ENCODE measurements around the gene PCNX2.
A peak's percentile ranks its signal among the peaks of the same experiment; 100 is the strongest.

The PCNX2 gene

DNA sequence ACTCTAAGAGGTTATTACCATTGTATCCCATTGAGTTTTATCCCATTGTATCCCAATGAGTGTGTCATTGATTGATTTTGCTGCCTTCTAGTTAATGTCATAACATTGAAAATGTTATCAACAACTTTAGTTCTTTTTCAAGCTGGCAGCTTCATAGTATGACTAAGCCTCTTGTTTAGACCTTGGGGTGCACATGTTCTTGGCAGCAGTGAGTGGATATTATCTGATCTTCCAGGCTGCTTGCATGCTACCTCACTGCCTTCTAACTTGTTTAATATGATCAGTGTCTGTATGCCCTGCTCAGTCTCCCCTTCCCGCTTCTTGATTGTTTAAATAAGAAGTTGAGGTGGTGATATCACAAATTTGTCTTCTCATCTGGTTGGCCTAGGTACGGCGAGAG, 320.6 kb downstream of the PCNX2 start (continued):
- TF ChIP-seq, protein P1, sequence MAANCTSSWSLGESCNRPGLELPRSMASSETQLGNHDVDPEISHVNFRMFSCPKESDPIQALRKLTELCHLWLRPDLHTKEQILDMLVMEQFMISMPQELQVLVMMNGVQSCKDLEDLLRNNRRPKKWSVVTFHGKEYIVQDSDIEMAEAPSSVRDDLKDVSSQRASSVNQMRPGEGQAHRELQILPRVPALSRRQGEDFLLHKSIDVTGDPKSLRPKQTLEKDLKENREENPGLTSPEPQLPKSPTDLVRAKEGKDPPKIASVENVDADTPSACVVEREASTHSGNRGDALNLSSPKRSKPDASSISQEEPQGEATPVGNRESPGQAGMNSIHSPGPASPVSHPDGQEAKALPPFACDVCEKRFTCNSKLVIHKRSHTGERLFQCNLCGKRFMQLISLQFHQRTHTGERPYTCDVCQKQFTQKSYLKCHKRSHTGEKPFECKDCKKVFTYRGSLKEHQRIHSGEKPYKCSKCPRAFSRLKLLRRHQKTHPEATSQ (tag by site-specific recombination; IDR thresholded peaks at IDR 0.05): no peak
- TF ChIP-seq, protein P2, sequence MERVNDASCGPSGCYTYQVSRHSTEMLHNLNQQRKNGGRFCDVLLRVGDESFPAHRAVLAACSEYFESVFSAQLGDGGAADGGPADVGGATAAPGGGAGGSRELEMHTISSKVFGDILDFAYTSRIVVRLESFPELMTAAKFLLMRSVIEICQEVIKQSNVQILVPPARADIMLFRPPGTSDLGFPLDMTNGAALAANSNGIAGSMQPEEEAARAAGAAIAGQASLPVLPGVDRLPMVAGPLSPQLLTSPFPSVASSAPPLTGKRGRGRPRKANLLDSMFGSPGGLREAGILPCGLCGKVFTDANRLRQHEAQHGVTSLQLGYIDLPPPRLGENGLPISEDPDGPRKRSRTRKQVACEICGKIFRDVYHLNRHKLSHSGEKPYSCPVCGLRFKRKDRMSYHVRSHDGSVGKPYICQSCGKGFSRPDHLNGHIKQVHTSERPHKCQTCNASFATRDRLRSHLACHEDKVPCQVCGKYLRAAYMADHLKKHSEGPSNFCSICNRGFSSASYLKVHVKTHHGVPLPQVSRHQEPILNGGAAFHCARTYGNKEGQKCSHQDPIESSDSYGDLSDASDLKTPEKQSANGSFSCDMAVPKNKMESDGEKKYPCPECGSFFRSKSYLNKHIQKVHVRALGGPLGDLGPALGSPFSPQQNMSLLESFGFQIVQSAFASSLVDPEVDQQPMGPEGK (tag by site-specific recombination; IDR thresholded peaks at IDR 0.05): no peak
- TF ChIP-seq ZFP41 (tag by site-specific recombination; IDR thresholded peaks at IDR 0.05; ENCODE audit: borderline replicate concordance) (no peak), ZNF2 (tag by site-specific recombination; IDR thresholded peaks at IDR 0.05) (no peak)

DNA sequence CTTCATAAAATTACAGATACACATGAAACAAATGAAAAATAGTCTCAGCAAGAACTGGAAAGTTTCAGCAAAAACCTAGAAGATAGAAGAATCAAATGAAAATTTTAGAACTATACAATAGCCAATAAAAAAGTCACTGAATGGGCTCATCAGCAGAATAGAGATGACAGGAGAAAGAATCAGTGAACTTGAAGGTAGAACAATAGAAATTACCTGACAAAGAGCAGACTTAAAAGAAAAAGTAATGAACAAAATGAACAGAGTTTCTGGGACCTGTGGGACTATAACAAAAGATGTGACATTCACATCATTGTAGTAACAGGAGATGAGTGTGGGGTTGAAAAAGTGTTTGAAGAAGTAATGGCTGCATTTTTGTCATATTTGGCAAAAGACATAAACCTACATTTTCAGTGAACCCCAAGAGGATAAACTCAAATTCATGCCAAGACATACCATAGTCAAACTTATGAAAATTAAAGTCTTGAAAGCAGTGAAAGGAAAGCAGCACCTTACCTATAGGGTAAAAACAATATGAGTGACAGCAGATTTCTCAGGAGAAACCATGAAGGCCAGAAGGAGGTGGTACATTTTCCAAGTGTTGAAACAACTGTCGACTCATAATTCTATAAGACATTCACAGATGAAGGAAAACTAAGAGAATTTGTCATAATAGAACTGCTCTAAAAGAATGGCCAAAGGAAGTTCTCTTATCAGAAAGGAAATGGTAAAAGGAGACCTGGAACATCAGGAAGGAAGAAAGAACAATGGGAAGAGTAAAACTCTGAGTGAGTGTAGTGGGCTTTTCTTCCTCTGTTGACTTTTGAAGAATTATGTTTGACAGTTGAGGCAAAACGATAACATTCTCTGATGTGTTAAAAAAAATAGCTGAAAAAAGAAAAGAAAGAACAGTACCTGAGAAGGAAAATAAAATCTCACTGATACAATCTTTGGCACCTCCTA, 321.6 kb downstream of the PCNX2 start:
- Histone ChIP-seq H3K36me3 (ENCODE audit: control insufficient read depth in 2 of 2, insufficient read depth in 1 of 2, low read length in 2 of 2) (peaks cover 19 to 84% of the 10 kb centered on the region in 2 experiments), H3K27ac (ENCODE audit: extremely low read depth, low read depth, low read length) (no peak overlapping the region), H3K4me3 (ENCODE audit: low read depth, low read length) (no peak overlapping the region), H3K4me1 (ENCODE audit: control insufficient read depth, insufficient read depth, low read length) (peaks cover 7% of the 10 kb centered on the region), H3K9me3 (ENCODE audit: control insufficient read depth, insufficient read depth, low read depth, low read length) (no peaks in the 10 kb centered on the region)
- TF ChIP-seq TRIM28 (IDR thresholded peaks at IDR 0.05; ENCODE audit: borderline replicate concordance, low read length) (peak; percentile 99), KLF8 (tag by site-specific recombination; IDR thresholded peaks at IDR 0.05) (no peak), ZNF549 (tag by site-specific recombination; IDR thresholded peaks at IDR 0.05) (peak; percentile 76; the same call in 1 of the 2 replicates), ZBTB7A (tag by site-specific recombination; IDR thresholded peaks at IDR 0.05; ENCODE audit: low read depth) (no peak), ZNF626 (tag by site-specific recombination; IDR thresholded peaks at IDR 0.05) (no peak; the same call in 1 of the 2 replicates), ZNF610 (tag by site-specific recombination; IDR thresholded peaks at IDR 0.05; ENCODE audit: borderline replicate concordance) (peak; percentile 57; the same call in 1 of the 2 replicates), ZNF571 (tag by site-specific recombination; IDR thresholded peaks at IDR 0.05) (no peak), SETDB1 (IDR thresholded peaks at IDR 0.05; ENCODE audit: insufficient read length, low read length) (peak; percentile 89), ZNF311 (tag by site-specific recombination; IDR thresholded peaks at IDR 0.05; ENCODE audit: borderline replicate concordance) (no peak), ZNF341 (tag by site-specific recombination; IDR thresholded peaks at IDR 0.05; ENCODE audit: low read depth) (no peak), ZNF394 (tag by site-specific recombination; IDR thresholded peaks at IDR 0.05; ENCODE audit: borderline replicate concordance) (no peak), ZNF302 (tag by site-specific recombination; IDR thresholded peaks at IDR 0.05; ENCODE audit: low read depth) (no peak)
- TF ChIP-seq, protein P3, sequence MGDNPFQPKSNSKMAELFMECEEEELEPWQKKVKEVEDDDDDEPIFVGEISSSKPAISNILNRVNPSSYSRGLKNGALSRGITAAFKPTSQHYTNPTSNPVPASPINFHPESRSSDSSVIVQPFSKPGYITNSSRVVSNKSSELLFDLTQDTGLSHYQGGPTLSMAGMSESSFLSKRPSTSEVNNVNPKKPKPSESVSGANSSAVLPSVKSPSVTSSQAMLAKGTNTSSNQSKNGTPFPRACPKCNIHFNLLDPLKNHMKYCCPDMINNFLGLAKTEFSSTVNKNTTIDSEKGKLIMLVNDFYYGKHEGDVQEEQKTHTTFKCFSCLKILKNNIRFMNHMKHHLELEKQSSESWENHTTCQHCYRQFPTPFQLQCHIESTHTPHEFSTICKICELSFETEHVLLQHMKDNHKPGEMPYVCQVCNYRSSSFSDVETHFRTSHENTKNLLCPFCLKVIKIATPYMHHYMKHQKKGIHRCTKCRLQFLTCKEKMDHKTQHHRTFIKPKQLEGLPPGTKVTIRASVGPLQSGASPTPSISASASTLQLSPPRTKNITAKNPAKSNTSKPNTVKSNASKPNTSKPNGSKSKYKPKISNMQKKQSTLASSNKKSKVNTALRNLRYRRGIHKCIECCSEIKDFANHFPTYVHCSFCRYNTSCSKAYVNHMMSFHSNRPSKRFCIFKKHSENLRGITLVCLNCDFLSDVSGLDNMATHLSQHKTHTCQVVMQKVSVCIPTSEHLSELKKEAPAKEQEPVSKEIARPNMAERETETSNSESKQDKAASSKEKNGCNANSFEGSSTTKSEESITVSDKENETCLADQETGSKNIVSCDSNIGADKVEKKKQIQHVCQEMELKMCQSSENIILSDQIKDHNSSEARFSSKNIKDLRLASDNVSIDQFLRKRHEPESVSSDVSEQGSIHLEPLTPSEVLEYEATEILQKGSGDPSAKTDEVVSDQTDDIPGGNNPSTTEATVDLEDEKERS (tag by site-specific recombination; IDR thresholded peaks at IDR 0.05): 0 out of 2 replicates have a peak, but pooled peaks have one; percentile 49
- TF ChIP-seq, protein P4, sequence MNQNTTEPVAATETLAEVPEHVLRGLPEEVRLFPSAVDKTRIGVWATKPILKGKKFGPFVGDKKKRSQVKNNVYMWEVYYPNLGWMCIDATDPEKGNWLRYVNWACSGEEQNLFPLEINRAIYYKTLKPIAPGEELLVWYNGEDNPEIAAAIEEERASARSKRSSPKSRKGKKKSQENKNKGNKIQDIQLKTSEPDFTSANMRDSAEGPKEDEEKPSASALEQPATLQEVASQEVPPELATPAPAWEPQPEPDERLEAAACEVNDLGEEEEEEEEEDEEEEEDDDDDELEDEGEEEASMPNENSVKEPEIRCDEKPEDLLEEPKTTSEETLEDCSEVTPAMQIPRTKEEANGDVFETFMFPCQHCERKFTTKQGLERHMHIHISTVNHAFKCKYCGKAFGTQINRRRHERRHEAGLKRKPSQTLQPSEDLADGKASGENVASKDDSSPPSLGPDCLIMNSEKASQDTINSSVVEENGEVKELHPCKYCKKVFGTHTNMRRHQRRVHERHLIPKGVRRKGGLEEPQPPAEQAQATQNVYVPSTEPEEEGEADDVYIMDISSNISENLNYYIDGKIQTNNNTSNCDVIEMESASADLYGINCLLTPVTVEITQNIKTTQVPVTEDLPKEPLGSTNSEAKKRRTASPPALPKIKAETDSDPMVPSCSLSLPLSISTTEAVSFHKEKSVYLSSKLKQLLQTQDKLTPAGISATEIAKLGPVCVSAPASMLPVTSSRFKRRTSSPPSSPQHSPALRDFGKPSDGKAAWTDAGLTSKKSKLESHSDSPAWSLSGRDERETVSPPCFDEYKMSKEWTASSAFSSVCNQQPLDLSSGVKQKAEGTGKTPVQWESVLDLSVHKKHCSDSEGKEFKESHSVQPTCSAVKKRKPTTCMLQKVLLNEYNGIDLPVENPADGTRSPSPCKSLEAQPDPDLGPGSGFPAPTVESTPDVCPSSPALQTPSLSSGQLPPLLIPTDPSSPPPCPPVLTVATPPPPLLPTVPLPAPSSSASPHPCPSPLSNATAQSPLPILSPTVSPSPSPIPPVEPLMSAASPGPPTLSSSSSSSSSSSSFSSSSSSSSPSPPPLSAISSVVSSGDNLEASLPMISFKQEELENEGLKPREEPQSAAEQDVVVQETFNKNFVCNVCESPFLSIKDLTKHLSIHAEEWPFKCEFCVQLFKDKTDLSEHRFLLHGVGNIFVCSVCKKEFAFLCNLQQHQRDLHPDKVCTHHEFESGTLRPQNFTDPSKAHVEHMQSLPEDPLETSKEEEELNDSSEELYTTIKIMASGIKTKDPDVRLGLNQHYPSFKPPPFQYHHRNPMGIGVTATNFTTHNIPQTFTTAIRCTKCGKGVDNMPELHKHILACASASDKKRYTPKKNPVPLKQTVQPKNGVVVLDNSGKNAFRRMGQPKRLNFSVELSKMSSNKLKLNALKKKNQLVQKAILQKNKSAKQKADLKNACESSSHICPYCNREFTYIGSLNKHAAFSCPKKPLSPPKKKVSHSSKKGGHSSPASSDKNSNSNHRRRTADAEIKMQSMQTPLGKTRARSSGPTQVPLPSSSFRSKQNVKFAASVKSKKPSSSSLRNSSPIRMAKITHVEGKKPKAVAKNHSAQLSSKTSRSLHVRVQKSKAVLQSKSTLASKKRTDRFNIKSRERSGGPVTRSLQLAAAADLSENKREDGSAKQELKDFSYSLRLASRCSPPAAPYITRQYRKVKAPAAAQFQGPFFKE (tag by site-specific recombination; IDR thresholded peaks at IDR 0.05; ENCODE audit: borderline replicate concordance): no peak
- ChIA-PET POLR2A (no interaction called here), CTCF (interaction anchor here (0.6 to 1.5 kb wide), 2 partner anchors 21 to 892 kb away, joined by 3 to 8 read pairs; no protein-coding TSS in a partner anchor)
